Amniotic epithelial cell (primary cell): ENCODE results near the gene PIAS2.
A peak's percentile ranks its signal among the peaks of the same experiment; 100 is the strongest.
"Not testable (repeated sequence)": the region's sequence is repeated elsewhere in the genome, so short reads cannot be mapped to it uniquely, and the experiment has no call there.

Experiments used
- DNase-seq: peaks from one replicate; pipeline ENCODE4 v3.0.0-alpha.2; 2010; ENCODE audit warnings: low read depth

PIAS2 gene

GRCh38 chr18:46909497-46909896 lies 7.8 kb downstream of the PIAS2 start:
- DNase-seq, result no peak

DNA sequence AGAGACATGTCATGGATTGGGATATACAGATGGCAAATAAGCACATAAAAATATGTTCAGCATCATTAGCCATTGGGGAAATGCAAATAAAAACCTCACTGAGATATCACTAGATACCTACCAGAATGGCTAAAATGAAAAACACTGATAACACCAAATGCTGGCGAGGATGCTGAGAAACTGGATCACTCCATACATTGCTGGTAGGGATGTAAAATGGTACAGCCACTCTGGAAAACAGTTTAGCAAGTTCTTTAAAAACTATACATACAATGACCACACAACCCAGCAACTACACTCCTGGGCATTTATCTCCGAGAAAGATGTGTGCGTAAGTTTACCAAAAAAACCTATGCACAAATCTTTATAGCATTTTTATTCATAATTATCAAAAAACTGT lies 13.9 kb downstream of the PIAS2 start:
- DNase-seq, result no peak

GRCh38 chr18:46899274-46899948 lies 17.9 kb downstream of the PIAS2 start:
- no peak for DNase-seq

DNA sequence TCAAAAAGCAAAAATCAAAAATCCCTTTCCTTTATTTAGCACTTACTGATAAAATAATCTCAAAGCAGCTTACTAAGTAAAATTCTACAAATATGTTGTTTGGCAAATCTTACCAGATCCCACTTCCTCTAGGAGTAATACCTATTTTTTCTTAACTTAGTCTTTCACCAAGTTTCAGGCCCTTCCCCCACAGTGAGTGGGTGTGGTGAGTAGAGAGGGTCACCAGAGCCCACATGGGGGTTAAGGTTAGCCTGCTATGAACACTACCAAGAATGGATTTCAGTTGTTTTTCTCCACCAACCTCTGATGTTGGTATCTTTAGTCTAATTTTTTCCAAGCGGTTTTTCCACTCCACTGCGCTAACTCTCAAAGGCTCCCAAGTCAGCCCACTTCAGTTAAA lies 23.2 kb downstream of the PIAS2 start:
- DNase-seq, result no peak

- no peak for DNase-seq
Observed at GRCh38 chr18:46893360-46893759, 23.9 kb downstream of the PIAS2 start.

DNA sequence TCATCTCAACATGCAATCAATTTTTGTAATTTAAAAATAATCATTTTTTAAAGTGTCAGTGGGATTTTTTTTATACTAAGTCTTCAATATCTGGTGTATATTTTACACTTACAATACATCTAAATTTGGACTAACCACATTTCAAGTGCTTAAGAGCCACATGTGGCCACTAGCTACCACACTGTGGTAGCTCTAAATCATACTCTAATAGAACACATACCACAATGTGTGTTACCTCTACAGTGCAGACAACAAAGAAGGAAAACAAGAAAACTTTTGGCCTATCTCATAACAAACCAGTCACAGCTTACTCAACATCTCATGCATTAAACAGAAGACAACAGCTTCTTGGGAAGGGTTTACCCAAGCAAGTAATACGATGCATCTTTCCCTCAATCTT lies 24.5 kb downstream of the PIAS2 start:
- DNase-seq, result peak; percentile 9

DNA sequence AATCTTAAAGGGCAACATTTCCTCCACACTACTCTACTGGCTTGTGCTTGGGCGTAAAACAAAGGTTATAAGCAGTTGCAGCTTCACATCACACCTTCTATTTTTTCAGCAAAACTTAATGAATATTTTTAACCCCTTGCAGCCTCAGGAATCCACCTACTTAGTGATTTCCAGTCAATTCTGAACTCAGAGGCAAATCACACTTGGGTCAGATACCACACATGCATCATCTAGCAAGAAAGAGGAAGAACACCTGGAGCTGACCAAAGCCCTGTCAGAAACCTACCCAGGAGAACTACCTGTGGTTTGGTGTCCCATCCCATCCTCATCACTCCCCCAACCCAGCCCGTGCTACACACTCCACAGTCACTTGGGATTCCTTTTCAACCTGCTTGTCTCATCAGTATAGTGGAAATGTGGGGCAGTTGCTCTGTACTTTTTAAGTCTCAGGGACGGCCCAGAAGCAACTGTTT lies 25.5 kb downstream of the PIAS2 start:
- DNase-seq, result no peak

DNA sequence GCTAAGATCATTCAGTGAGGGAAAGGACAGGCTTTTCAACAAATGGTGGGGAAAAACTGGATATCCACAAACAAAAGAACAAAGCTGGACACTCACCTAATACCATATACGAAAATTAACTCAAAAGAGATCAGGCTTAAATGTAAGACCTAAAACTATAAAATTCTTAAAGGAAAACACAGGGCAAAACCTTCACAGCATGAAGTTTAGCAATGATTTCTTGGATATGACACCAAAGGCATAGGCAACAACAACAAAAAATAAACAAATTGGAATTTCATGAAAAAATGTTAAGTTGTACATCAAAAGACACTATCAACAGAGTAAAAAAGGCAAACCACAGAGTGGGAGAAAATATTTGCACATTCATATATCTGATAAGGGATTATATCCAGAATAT lies 28.3 kb downstream of the PIAS2 start:
- no peak for DNase-seq

- DNase-seq, result no peak
Observed at GRCh38 chr18:46886893-46887292, 30.4 kb downstream of the PIAS2 start.

- no peak for DNase-seq
Observed at GRCh38 chr18:46883180-46883579, 34.1 kb downstream of the PIAS2 start.

DNA sequence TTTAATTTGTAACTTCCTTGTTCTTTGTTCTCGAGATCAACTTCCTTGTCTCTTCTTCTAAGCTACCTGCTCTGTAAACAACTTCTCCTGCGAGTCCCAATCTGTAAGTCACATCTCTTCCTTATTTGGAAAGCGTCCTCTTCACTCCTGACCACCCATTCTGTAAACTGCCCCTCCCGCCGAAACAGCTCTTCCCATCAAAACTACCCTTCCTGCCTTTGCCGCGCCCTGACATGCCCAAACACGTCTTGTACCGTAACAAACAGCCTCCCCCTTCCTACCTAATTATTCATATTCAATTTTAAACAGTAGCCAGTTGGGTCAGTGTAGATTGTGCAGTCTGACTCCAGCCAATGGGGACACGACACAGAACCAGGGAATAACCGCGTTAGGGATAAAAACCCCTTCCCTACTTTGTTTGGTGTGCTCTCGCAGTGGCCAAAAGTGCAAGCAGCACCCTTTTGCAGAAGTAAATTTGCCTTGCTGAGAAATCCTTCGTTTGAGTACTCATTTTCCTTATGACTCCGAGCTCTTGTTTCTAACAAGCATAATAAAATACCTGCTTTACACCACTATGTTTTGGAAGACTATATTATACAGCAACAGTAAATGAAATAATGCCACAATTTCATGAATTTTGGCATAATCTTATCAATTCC lies 39.8 kb downstream of the PIAS2 start:
- no peak for DNase-seq

- peak; percentile 4 for DNase-seq
Observed at GRCh38 chr18:46868169-46868921, 49.0 kb downstream of the PIAS2 start.

DNA sequence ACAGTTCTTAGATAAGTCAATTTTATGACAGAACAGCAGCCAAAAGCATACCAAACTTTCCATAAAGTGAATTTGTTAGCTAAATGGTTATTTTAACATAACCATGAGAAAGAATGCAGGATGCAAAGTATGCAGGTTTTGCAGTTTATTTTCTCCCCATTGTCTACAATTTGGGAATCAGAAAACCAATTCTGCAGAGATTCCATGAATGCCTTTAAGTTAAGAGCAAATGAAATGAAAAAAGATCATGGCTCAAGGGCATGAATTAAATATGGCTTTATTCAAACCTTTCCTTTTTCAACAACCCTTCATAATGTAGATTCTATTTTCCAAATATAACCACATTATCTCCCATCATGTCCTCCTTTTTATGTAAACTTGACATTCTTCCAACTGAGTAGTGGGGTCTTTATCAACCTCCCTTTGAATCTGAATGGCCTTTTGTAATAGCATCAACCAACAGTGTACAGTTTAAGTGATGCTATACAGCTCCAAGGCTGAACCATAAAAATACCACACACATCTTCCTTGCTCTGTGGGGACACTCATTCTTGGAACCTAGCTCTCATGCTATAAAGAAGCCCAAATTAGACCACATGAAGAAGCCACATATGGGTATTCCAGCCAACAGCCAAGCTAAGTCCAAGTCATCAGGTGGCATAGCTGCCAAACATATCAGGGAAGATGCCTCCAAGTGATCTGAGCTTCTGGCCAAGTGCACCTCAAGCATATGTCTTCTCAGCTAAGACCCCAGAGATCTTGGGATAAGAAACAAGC lies 49.8 kb downstream of the PIAS2 start:
- no peak for DNase-seq

DNA sequence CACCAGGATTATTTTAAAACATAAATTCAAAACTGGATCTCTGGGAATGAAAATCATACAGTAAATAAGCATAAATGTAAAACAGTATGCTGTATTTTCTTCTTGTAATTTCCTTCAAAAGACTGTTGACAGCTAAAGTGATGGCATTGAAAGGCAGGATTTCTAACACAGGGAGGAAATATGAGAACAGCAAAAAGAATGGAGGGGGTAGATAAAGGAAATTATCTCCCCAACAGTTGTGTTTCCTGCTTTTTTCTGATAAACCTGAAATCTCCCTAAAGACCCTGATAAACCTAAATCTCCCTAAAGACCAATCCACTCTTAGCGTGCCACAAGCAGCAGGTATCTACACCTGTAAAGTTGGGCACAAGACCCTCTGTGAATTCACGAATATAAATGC lies 50.8 kb downstream of the PIAS2 start:
- DNase-seq, result no peak

DNA sequence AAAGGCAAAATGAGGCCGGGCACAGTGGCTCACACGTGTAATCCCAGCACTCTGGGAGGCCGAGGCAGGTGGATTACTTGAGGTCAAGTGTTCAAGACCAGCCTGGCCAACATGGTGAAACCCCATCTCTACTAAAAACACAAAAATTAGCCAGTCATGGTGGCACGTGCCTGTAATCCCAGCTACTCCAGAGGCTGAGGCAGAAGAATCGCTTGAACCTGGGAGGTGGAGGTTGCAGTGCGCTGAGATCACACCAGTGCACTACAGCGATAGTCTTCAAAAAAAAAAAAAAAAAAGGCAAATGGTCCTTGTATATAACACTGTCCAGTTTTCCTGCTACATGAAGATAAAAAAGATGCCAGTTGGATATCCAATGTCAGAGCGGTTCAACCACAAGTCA lies 52.1 kb downstream of the PIAS2 start:
- not testable (repeated sequence) for DNase-seq

GRCh38 chr18:46859855-46860254 lies 57.5 kb downstream of the PIAS2 start:
- peak; percentile 11 for DNase-seq

DNA sequence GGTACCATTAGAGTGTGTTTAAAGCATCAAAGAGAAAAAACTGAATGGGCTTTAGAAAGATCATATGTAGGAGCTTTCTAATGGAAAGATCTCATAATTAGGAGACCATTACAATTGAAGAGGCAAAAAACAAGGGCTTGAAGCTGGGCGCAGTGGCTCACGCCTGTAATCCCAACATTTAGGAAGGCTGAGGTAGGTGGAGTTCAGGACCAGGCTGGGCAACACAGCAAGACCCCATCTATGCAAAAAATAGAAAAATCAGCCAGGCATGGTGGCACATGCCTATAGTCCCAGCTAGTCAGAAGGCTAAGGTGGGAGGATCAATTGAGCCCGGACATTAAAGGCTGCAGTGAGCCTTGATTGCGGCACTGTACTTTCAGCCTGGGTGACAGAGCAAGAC lies 59.0 kb downstream of the PIAS2 start:
- no peak for DNase-seq

- DNase-seq, result no peak
Observed at GRCh38 chr18:46856973-46857372, 60.3 kb downstream of the PIAS2 start.

GRCh38 chr18:46849007-46849406 lies 68.3 kb downstream of the PIAS2 start:
- no peak for DNase-seq

- no peak for DNase-seq
Observed at GRCh38 chr18:46843372-46843771, 73.9 kb downstream of the PIAS2 start.

GRCh38 chr18:46842583-46842982 lies 74.7 kb downstream of the PIAS2 start:
- DNase-seq, result no peak

GRCh38 chr18:46833899-46834298 lies 83.4 kb downstream of the PIAS2 start:
- DNase-seq, result no peak
